HG03095 (cell line): Measurements from ENCODE around the gene NAT10.
"Not testable (repeated sequence)": the region's sequence is repeated elsewhere in the genome, so short reads cannot be mapped to it uniquely, and the experiment has no call there.

Source experiments
- ATAC-seq: cut with Tn5 transposase; IDR thresholded peaks from one replicate; pipeline ENCODE4 v1.9.1; 2021; ENCODE audit warnings: moderate library complexity; ENCODE audit not compliant: unreplicated experiment

NAT10 gene

DNA sequence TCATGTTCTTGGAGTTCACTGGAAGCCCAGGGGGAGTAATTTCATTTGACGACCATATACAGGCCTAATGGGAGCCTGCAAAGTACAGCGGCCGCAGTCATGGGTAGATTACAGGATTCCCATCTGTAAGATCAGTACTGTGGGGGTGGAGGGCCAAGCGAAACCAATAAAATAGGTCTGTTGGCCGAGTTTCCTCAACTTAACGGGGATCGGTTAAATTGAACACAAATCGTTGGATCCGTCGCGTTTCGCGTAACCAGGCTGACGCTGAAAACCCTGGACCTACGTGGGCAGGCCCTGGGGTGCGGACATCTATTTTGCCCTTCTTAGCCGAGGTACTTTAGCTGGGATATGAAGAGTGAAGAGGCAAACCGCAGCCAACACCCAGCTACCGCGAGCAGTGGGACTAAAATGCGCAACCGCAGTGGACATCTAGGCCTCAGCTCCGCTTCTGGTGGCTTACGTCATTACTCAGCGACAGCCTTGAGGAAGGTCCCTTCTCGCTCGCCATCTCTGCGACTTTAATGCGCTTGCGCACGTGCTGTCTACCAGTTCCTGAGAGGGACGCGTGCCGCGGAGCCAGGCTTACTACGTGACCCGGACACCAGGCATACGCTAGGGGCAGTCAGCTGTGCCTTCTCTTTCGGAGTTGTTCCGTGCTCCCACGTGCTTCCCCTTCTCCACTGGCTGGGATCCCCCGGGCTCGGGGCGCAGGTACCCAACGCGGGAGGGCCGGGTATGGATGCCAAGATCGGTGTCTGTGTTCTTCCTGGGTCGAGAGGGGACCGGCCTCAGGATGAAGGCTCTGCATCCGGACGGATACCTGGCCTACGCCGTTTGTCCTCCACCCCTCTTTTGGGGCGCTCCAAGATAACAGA is at the start of gene NAT10:
NAT10 (plus strand) TSS at position 551 of the 878 bp plus-strand sequence. CDS start 2,597 bp downstream, outside the sequence.
- ATAC-seq: peak; percentile 77

DNA sequence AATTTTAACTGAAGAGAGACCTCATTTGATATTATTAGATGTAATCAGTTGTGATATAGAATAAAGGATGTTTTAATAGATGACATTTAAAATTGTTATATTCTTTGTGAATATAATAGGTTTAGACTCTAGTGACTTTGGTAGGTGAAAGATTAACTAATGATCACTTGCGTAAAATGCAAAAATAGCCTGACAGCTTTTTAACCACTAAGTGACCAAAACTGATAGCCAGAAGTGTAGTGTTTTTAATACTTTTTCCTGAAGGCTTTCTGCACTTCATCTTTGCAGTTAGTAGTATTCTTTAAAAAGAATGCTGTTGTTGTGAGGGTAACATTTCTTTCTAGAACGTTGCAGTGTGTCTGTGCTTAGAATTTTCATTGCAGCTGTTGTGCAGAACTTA is 48.8 kb upstream of the NAT10 start:
- no peak for ATAC-seq

DNA sequence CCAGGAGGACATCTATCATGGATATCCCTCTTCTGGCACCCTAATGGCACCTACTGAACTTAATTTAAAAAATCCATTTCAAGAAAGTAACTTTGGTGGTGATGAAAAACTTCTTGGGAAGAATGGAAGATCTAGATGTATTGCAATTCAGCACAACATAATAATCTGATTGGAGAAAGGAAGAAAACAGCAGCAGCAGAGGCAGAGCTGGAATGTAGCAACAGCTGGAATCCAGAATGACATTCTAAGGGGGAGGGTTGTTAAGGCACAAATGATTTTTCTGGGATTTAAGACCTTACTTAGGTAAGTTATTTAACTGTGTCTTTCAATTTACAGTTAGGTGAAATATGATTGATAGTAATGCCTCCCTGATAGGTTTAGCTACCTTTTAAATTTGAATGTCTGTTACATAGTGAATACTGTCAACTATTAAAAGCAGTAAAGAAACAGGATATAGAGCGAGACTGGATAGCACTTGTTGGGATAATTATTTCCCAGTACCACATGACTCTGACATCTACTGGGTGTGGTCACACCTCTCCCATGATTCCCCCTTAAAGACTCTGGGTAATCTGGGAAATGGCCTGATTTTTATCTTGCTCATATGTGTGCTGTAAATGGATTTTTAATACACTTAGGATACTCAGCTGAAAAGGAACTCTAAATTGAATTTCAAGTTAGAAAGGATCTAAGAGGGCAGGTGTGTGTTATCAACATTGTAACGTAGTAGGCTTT is 42.2 kb upstream of the NAT10 start:
- no peak for ATAC-seq

DNA sequence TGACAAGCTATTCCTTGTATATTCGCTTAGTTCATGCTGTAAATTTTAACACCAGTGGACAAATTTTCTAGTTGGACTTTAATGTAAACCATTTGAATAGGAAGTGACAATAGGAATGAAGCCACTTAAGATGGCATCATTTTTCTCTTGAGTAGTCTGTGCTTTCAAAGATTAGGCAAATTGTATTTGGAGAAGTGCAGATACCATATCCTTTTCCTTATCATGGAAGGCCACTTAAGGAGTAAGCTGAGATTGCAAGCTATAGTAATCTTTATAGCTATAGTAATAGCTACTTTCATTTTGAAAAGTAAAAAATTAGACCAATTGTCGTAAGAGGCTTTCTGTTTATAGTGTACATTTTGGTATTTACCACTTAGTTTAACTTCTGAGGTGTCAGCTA is 41.1 kb upstream of the NAT10 start:
- ATAC-seq: no peak

DNA sequence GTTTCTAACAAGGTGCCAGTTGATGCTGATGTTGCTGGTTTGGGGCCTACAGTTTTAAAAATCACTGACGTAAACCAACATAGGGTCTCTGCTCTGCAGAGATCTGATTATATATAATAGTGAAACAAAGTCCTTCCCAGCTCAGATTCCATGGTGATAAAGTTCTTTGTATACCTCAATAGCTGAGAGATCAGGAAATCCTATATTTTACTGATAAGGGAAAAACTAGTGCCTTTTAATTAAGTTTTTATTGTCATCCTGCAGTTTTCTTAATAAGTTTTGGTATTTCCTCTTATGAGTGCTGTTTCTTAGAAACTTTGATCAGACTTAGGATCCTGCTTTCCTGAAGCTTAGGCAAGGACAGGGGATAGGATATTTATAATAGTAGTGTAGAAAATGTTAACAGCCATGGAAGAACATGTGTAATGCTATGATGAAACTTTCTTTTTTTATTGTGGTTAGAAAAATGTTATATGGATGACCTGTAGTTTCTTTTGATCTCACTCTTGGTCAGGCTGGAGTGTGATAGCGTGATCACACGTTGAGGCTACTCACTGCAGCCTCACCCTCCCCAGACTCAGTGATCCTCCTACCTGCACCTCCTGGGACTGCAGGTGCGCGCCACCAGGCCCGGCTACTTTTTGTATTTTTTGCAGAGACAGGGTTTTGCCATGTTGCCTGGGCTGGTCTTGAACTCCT is 39.8 kb upstream of the NAT10 start:
- no peak for ATAC-seq

DNA sequence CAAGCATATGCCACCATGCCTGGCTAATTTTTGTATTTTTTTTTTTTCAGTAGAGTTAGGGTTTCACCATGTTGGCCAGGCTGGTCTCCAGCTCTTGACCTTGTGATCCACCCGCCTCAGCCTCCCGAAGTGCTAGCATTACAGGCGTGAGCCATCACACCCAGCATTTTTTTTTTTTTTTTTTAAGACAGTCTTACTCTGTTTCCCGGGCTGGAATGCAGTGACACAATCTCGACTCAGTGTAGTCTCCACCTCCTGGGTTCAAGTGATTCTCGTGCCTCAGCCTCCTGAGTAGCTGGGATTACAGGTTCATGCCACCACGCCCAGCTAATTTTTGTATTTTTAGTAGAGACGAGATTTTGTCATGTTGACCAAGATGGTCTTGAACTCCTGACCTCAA is 38.7 kb upstream of the NAT10 start:
- not testable (repeated sequence) for ATAC-seq

DNA sequence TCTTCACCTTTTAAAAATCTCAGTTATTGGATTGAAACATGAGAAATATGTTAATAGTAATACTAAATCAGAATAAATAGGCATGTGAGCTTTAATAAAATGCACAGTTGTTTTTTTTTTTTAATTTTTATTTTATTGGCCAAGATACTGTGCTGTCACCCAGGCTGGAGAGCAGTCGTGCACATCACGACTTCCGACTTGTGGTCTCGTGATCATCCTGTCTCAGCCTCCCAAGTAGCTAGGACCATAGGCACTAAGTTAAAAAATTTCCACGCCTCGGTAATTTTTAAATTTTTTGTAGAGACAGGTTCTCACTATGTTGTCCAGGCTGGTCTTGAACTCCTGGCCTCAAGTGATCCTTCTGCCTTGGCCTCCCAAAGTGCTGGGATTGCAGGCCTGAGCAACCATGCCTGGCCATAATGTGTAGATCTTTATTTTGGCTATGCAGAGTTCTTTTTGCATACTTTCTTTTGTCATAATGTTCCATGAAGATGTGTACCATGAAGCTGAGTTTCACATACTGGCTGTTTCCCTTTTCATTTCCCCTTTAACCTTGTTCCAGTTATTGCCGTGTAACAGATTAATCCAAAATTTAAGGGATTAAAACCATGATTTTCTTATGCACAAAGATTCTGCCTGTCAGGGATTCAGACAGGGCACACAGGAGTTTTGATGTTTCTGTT is 37.9 kb upstream of the NAT10 start:
- ATAC-seq: peak; percentile 45

DNA sequence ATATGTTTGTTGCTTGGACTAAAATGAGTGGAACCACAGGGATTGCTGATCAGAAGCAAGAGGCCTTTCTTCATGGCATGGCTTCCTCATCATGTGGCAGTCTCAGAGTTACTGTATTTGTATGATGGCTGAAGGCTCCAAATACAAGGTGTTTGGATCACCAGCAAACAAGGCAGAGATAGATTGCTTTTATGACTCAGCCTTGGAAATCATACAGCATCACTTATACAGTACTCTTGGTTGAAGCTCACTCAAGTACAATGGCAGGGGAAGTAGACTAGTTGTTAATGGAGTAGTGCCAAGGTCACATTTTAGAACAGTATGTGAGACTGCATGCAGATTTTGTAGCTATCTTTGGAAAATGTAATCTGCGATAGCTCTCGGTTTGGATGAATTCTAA is 37.3 kb upstream of the NAT10 start:
- ATAC-seq: peak; percentile 40

DNA sequence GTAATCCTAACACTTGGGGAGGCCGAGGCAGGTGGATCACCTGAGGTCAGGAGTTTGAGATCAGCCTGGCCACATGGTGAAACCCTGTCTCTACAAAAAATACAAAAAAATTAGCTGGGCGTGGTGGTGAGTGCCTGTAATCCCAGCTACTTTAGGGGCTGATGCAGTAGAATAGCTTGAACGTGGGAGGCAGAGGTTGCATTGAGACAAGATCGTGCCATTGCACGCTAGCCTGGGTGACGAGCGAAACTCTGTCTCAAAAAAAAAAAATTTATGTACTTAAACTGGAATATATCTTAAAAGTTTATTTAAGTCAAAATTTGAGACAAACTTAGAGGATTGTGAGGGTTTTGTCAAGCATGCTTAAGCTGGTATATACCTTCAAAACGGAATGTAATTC is 34.1 kb upstream of the NAT10 start:
- not testable (repeated sequence) for ATAC-seq

DNA sequence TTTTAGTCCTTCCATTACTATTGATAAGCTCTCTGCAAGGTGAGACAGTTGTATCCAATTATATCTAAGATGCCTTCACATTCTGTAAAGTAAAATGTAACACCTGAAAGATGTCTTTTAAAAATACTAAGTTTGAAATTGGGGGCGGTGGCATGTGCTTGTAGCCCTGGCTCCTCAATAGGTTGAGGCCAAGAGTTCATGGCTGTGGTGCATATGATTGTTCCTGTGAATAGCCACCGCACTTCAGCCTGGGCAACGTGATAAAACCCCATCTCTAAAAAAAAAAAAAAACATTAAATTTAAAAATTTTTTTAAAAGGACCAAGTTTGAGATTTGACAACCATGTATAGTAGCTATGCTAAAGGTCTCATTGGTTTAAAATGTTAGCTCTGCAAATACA is 33.4 kb upstream of the NAT10 start:
- ATAC-seq: no peak

DNA sequence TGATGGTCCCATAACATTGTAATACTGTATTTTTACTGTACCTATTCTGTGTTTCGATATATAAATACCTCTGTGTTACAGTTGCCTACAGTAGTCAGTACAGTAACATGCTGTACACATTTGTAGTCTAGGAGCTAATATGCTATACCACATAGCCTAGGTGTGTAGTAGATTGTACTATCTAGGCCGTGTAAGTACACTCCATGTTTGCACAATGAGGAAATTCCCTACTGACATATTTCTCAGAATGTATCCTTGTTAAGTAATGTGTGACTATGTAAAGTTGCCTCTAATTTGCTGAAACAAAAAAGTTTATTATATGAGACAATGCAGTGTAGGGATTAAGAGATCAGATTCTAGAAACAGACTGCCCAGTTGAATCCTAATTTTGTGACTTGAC is 32.6 kb upstream of the NAT10 start:
- ATAC-seq: no peak

DNA sequence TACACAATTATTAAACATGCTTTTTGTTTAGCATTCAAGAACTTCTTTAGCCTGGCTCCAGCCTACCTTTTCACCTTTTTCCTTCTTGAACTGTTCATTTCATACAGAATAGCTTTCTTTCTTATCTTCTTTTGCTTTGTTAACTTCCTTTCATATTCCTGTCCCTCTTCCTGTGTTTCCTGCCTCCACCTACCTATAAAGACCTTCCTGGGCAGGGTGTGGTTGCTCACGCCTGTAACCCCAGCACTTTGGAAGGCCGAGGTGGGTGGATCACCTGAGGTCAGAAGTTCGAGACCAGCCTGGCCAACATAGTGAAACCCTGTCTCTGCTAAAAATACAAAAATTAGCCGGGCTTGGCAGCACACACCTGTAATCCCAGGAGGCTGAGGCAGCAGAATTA is 31.0 kb upstream of the NAT10 start:
- ATAC-seq: no peak

DNA sequence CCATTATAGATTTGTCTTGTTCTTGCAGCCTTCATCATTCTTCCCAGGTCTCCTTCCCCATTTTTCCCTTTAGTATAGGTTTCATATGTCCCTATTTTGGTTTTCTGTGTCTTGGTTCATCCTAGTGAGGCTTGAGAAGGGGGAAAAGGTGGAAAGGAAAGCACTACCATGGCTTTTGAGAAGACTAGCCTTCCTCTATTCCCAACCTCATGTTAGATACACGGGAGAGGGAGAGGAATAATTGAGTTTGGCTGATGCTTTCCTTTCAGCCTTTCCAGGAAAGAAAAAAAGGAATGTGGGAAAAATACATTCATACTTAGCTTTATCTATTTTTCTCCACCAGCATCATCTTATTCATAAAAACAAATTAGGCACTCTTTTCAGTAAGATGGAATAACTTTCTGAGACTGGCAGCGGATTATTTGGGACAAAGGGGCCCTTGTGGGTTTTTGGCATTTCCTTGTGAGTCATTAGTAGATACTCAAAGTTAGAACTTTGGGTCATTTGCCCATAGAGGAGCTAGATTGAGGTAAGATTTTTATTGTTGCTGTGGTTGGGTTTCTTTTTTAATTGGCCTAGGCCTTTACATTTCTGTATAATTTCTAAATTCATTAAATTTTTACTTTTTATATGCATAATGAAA is 30.1 kb upstream of the NAT10 start:
- ATAC-seq: no peak

DNA sequence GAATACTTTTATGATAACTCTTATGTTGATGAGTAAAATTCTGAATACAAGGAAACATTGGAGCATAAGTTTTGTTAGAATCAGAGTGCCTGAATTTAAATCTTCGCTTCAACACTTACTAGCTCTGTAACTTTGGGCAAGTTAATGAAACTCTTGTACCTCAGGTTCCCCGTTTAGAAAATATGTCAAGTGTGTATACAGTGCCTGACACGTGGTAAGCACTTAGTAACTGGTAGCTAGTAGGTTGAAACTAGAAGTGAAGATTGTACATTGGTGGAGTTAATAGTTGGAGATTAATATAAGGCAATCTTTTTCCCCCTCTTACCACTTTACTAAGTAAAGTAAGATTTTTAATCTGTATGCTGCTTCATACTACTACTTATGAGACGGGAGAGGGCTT is 24.8 kb upstream of the NAT10 start:
- no peak for ATAC-seq

DNA sequence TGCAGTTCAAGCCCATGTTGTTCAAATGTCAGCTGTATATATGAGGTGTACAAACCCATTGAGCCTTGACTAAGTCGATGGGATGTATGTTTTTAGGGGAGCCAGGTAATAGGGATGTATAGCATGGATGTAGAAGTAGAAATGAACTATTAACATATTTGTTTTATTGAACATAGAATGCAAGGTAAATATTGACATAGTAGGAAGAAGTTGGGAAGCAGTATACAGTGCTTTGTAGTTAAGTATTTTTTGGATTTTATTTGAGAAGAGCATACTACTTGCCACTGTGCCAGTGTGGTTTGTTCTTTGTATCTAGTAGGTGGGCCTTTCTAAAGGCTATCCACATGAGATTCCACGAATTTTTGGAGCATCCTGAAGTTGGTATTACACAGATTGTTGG is 20.8 kb upstream of the NAT10 start:
- ATAC-seq: no peak

DNA sequence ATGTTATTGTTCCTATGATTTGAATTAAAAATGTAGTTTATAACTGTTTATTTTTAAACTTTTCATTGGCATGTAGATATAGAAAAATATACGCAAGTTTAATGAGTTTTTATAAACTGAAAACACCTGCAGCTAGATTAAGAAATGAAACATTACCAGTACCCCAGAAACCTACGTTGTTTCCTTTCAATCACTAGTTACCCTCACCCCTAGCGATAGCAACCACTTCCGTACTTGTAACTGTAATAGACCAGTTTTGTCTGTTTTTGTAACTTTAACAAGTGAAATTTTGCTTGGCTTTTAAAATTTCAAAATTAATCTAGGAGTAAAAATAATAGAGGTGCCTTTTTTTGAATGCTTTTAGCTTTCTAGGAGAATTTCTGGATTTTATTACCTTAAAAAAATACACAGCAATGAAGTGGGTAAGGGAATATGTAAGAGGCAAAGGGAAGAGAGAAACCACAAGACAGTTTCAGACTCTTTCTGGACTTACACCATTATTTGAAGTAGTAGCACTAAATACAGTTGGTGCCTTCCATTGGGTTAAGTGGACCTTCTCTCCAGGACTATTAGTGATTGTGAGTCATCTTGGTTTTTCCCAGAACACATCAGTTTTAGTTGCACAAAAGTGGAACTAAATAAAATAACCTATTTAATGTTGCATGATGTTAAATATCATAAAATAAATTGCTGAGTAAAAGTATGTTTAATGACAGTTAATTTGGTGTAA is 18.7 kb upstream of the NAT10 start:
- ATAC-seq: no peak

DNA sequence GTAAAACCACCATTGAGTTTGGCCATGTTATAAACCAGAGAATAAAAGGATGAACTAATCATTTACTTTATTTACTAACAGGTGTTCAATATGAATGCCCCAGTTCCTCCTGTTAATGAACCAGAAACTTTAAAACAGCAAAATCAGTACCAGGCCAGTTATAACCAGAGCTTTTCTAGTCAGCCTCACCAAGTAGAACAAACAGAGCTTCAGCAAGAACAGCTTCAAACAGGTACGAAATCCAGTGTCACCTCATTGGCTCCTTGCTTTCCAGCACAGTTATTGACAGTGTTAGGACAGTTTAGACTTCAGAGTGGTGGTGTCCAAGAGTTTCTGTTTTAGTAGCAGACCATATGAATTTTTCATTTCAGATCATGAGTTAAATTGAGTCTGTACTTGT is 13.6 kb upstream of the NAT10 start:
- ATAC-seq: no peak

DNA sequence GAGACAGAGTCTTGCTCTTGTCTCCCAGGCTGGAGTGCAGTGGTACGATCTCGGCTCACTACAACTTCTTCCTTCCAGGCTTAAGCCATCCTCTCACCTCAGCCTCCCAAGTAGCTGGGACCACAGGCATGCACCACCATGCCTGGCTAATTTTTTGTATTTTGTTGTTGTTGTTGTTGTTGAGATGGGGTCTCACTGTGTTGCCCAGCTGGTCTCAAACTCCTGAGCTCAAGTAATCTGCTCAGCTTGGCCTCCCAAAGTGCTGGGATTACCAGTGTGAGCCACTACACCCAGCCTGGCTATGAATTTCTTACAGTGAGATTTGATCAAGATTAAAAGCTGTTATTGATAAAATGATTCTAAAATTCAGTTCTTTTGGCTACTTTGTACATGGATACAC is 10.5 kb upstream of the NAT10 start:
- not testable (repeated sequence) for ATAC-seq

DNA sequence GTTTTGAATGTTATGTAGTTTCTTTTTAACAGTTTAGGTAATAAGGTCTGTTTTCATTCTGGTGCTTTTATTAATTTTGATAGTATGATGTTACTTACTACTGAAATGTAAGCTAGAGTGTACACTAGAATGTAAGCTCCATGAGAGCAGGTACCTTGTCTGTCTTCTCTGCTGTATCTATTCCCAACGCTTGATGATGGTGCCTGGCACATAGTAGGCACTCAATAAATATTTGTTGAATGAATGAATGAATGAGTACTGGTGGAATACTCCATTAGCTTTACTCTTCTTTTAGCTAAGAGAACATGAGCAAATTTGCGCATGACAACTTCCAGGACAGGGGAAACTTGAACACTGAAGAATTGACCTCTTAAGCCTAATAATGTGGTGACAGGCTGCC is 6.6 kb upstream of the NAT10 start:
- no peak for ATAC-seq

DNA sequence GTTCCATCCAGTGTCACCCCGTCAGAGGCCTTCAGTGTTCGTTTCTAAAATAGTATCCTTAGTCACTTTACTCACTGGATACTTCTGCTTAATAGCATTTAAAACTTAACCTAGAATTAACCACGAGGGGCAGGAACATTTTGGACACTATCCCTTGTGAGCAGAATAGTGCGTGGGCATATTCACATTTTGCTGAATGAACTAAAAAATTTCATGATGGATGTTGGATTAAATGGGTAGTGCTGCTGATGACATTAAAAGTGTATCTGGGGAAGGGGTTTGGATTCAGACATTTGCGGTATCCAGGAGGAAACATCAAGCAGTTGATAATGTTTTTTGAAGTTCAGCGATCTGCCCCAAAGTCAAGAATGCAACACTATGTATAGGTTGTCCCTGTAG is 750 bp upstream of the NAT10 start:
- no peak for ATAC-seq
